Measurements from ENCODE around the gene SOX13.

GRCh38 chr1:204087181-204087892 lies 14.4 kb downstream of the SOX13 start:
- TF ChIP-seq POLR2A (IDR thresholded peaks at IDR 0.05; ENCODE audit: low read depth) (no peak), EP300 (IDR thresholded peaks at IDR 0.05) (no peak)

Measured in esophagus muscularis mucosa (tissue), 2 donors.